PC-9 (cell line): ENCODE measurements around the gene GABRG3.

Source experiments
- EZH2 ChIP-seq: fragments of 200-600 bp; sonication (generic); IDR thresholded peaks from 2 replicates; pipeline ENCODE4 v1.8.0; 2017; ENCODE audit warnings: antibody characterized with exemption, low read depth
- TF ChIP-seq, protein P1 (sequence below): fragments of 200-600 bp; sonication (generic); conservative IDR thresholded peaks from 2 replicates; pipeline ENCODE4 v1.6.1; 2017; ENCODE audit warnings: mixed run types, antibody characterized with exemption, mild to moderate bottlenecking, moderate library complexity

DNA sequence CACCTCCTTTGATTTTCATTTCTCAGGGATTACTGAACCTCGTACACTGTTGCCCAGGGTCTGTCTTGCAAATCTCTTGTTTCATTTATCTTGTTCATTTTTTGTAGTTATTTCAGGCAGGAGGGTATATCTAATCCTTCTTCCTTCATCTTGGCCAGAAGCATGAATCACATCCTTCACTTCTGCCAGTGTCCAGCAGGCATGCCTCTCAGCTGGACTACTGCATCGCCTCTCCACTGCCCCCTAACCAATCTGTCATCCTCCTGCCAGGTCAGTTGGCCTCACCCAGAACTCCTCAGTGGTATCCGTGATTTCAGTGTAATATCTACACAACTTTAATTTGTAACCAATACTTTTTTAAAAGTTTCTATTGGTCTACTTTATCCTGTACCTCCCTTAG is 297.9 kb downstream of the GABRG3 start:
- no peak for TF ChIP-seq EZH2
- TF ChIP-seq, protein P1, sequence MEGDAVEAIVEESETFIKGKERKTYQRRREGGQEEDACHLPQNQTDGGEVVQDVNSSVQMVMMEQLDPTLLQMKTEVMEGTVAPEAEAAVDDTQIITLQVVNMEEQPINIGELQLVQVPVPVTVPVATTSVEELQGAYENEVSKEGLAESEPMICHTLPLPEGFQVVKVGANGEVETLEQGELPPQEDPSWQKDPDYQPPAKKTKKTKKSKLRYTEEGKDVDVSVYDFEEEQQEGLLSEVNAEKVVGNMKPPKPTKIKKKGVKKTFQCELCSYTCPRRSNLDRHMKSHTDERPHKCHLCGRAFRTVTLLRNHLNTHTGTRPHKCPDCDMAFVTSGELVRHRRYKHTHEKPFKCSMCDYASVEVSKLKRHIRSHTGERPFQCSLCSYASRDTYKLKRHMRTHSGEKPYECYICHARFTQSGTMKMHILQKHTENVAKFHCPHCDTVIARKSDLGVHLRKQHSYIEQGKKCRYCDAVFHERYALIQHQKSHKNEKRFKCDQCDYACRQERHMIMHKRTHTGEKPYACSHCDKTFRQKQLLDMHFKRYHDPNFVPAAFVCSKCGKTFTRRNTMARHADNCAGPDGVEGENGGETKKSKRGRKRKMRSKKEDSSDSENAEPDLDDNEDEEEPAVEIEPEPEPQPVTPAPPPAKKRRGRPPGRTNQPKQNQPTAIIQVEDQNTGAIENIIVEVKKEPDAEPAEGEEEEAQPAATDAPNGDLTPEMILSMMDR: no peak
